ENCODE results near the gene CAPN2. TPM values are rescaled to one million over a fixed set of nuclear protein-coding genes. Genes with fewer than 3 reads are reported as not detected.

CAPN2 gene
- total RNA-seq, 1 experiment from 2014 or later = not detected

DNA sequence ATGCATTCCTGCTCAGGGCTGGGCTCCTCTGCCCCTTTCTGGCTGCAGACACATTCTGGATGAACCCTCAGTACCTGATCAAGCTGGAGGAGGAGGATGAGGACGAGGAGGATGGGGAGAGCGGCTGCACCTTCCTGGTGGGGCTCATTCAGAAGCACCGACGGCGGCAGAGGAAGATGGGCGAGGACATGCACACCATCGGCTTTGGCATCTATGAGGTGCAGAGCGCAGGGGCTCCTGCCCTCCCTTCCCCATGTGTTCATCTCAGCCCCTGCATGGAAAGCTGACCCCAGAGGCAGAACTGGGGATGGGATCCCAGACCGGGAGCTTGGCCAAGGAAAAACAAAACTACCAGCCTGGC is 43.1 kb downstream of the CAPN2 start:
- Histone ChIP-seq H3K9me3 (ENCODE audit: low read length) (no peaks in the 10 kb centered on the region), H3K27ac (ENCODE audit: low read length) (no peak overlapping the region), H3K27me3 (ENCODE audit: low read length) (no peaks in the 10 kb centered on the region), H3K9ac (ENCODE audit: low read length) (no peak overlapping the region), H3K9me2 (replicated peaks; ENCODE audit: insufficient read depth, low read length) (no peaks in the 10 kb centered on the region), H3K4me1 (ENCODE audit: low read length) (no peaks in the 10 kb centered on the region), H2AFZ (ENCODE audit: low read length) (no peak overlapping the region), H3K79me2 (ENCODE audit: low read length) (no peaks in the 10 kb centered on the region), H4K20me1 (ENCODE audit: insufficient read depth, low read depth, low read length) (no peaks in the 10 kb centered on the region), H3K4me2 (ENCODE audit: low read depth, low read length, poor library complexity, severe bottlenecking) (no peak overlapping the region), H3K4me3 (ENCODE audit: low read length) (no peak overlapping the region), H3K36me3 (ENCODE audit: insufficient read depth, low read length) (no peaks in the 10 kb centered on the region)
- DNase-seq = no peak

DNA sequence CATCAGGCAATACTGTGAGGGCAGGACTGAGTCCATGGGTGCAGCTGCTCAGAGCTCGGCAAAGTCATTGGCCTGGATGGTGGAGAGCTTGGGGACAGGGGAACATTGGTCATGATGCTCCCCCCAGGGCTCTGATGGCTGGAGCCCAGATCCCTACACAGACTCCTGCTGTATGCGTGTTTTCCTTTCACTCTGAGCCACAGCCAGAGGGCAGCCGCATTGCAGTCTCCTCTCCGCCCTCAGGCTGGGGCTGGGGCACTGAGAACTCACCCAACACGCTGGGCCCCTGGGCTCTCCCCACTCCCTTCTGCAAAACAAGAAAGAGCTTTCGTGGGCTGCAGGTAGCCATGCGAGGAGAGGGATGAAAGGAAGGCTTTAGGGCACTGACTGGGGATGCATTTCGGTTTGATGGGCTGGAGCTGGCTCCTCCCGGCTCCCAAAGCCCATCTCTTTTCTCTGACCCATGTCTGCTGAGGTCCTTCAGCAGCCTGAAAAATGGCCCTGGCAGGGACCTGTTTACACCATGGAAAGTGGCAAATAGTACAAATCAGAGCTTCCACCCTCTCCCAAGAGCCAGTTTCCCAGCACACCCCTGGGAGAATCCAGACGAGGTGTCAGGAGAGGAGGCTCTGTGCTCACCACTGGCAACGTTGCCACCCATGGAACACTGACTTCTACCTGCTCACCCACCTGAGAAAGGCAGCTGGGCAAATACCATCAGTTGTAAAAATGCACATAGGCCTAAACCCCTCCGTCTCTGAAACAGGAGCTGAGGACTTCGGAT is 43.8 kb downstream of the CAPN2 start:
- no peak for DNase-seq
- no peaks in the 10 kb centered on the region for H4K20me1 ChIP-seq (ENCODE audit: insufficient read depth, low read depth, low read length)
- H3K4me1 ChIP-seq (ENCODE audit: low read length) = no peaks in the 10 kb centered on the region
- H3K9ac ChIP-seq (ENCODE audit: low read length) = no peak overlapping the region
- H3K9me2 ChIP-seq (replicated peaks; ENCODE audit: insufficient read depth, low read length) = no peaks in the 10 kb centered on the region
- no peak overlapping the region for H3K27ac ChIP-seq (ENCODE audit: low read length)
- H3K27me3 ChIP-seq (ENCODE audit: low read length) = no peaks in the 10 kb centered on the region
- H3K36me3 ChIP-seq (ENCODE audit: insufficient read depth, low read length) = no peaks in the 10 kb centered on the region
- no peaks in the 10 kb centered on the region for H3K9me3 ChIP-seq (ENCODE audit: low read length)
- no peaks in the 10 kb centered on the region for H3K79me2 ChIP-seq (ENCODE audit: low read length)
- no peak overlapping the region for H2AFZ ChIP-seq (ENCODE audit: low read length)
- H3K4me2 ChIP-seq (ENCODE audit: low read depth, low read length, poor library complexity, severe bottlenecking) = no peak overlapping the region
- H3K4me3 ChIP-seq (ENCODE audit: low read length) = no peak overlapping the region

DNA sequence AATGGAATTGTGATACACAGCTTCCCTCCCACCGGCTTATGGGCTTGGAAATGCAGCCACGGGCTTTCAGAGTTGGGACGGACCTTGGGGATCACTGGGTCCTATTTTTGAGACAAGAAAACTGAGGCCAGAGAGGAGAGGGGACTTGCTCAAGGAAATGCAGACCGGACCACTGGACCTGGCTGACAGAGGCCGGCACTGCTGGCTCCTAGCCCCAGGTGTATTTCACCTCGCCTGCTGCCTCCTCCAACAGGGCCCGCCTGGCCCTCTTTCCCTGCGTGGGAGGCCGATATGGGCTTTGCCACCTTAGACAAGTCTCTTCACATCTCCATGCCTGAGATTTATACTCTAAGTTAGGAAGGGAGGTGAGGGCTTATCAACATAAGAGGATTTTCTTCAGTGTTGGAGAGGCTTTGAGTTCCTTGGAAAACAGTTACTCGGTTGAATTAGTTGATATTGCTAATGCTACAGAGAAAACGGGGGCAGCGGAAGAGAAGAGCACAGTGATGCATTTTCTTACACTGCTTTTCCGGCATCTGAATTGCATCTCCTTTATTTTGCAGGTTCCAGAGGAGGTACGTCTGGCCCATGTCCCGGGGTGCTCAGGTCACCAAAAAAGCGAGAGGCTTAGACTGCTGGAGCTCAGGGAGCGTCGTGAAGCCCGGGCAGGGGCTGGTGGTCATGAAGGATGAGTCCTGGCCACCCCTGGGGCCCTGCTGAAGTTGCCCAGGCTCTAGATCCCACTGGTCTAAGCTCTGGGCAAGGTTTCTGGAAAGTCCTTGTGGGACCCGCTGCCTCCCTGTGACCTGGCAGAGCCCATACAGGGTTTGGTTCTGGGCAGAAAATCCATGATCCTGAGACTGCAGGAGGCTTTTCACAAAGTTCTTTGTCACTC is 44.7 kb downstream of the CAPN2 start:
- Histone ChIP-seq H3K4me2 (ENCODE audit: low read depth, low read length, poor library complexity, severe bottlenecking) (no peak overlapping the region), H3K36me3 (ENCODE audit: insufficient read depth, low read length) (no peaks in the 10 kb centered on the region), H3K27me3 (ENCODE audit: low read length) (no peaks in the 10 kb centered on the region), H3K79me2 (ENCODE audit: low read length) (no peaks in the 10 kb centered on the region), H2AFZ (ENCODE audit: low read length) (no peak overlapping the region), H3K9ac (ENCODE audit: low read length) (no peak overlapping the region), H3K27ac (ENCODE audit: low read length) (no peak overlapping the region), H3K4me3 (ENCODE audit: low read length) (no peak overlapping the region), H3K9me3 (ENCODE audit: low read length) (no peaks in the 10 kb centered on the region), H4K20me1 (ENCODE audit: insufficient read depth, low read depth, low read length) (no peaks in the 10 kb centered on the region), H3K4me1 (ENCODE audit: low read length) (no peaks in the 10 kb centered on the region), H3K9me2 (replicated peaks; ENCODE audit: insufficient read depth, low read length) (no peaks in the 10 kb centered on the region)
- no peak for DNase-seq

DNA sequence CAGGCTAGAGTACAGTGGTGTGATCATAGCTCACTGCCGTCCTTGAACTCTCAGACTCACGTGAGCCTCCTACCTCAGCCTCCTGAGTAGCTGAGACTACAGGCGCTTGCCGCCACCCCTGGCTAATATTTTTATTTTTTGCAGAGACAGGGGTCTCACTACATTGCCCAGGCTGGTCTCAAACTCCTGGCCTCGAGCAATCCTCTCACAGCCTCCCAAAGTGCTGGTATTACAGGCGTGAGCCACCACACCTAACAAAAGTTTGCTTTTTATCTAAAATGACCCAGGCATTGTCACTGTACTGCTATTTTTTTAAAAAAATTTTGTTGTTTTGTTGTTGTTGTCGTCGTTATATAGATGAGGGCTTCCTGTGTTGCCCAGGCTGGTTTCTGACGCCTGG is 46.4 kb downstream of the CAPN2 start:
- H3K9ac ChIP-seq (ENCODE audit: low read length) = no peak overlapping the region
- H3K4me3 ChIP-seq (ENCODE audit: low read length) = no peak overlapping the region
- H3K9me3 ChIP-seq (ENCODE audit: low read length) = no peaks in the 10 kb centered on the region
- no peak overlapping the region for H3K27ac ChIP-seq (ENCODE audit: low read length)
- H3K27me3 ChIP-seq (ENCODE audit: low read length) = no peaks in the 10 kb centered on the region
- H3K4me2 ChIP-seq (ENCODE audit: low read depth, low read length, poor library complexity, severe bottlenecking) = no peak overlapping the region
- H3K9me2 ChIP-seq (replicated peaks; ENCODE audit: insufficient read depth, low read length) = no peaks in the 10 kb centered on the region
- H2AFZ ChIP-seq (ENCODE audit: low read length) = no peak overlapping the region
- H3K4me1 ChIP-seq (ENCODE audit: low read length) = no peaks in the 10 kb centered on the region
- H4K20me1 ChIP-seq (ENCODE audit: insufficient read depth, low read depth, low read length) = no peaks in the 10 kb centered on the region
- H3K36me3 ChIP-seq (ENCODE audit: insufficient read depth, low read length) = no peaks in the 10 kb centered on the region
- no peaks in the 10 kb centered on the region for H3K79me2 ChIP-seq (ENCODE audit: low read length)
- DNase-seq = no peak

DNA sequence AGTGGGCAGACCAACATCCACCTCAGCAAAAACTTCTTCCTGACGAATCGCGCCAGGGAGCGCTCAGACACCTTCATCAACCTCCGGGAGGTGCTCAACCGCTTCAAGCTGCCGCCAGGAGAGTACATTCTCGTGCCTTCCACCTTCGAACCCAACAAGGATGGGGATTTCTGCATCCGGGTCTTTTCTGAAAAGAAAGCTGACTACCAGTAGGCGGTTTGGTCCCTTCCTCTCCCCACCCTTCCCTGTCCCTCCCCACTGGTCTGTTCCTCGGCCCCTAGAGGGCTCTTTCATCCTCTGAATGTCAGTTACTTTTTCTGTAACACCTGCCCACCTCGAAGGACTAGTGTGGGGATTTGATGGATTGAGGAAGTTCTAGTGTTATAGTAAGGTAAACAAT is 46.9 kb downstream of the CAPN2 start:
- Histone ChIP-seq H3K4me1 (ENCODE audit: low read length) (no peaks in the 10 kb centered on the region), H3K27ac (ENCODE audit: low read length) (no peak overlapping the region), H2AFZ (ENCODE audit: low read length) (no peak overlapping the region), H3K36me3 (ENCODE audit: insufficient read depth, low read length) (no peaks in the 10 kb centered on the region), H3K9me2 (replicated peaks; ENCODE audit: insufficient read depth, low read length) (no peaks in the 10 kb centered on the region), H3K9ac (ENCODE audit: low read length) (no peak overlapping the region), H3K27me3 (ENCODE audit: low read length) (no peaks in the 10 kb centered on the region), H3K9me3 (ENCODE audit: low read length) (no peaks in the 10 kb centered on the region), H4K20me1 (ENCODE audit: insufficient read depth, low read depth, low read length) (no peaks in the 10 kb centered on the region), H3K4me2 (ENCODE audit: low read depth, low read length, poor library complexity, severe bottlenecking) (no peak overlapping the region), H3K4me3 (ENCODE audit: low read length) (no peak overlapping the region), H3K79me2 (ENCODE audit: low read length) (no peaks in the 10 kb centered on the region)
- no peak for DNase-seq

DNA sequence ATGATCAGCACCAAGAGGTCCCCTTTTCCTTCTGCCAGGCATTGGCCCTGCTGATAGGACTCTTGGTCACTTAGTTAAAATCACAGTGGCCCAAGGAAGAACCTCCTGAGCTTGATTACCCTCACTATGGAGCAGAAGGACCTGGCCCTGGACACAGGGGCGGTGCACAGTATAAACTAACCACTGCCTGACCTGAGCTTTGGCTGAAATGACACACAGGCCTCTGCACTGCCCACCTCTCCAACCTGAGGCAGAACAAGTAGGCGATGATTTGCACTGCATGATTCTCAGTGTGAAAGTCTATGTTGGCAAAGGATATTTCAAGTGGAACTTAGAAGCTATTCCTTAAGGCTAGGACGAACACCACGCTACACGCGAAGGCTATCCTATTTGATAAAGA is 48.5 kb downstream of the CAPN2 start:
- Histone ChIP-seq H3K4me1 (ENCODE audit: low read length) (no peaks in the 10 kb centered on the region), H2AFZ (ENCODE audit: low read length) (no peak overlapping the region), H3K27me3 (ENCODE audit: low read length) (no peaks in the 10 kb centered on the region), H3K36me3 (ENCODE audit: insufficient read depth, low read length) (no peaks in the 10 kb centered on the region), H3K9me2 (replicated peaks; ENCODE audit: insufficient read depth, low read length) (no peaks in the 10 kb centered on the region), H3K9ac (ENCODE audit: low read length) (no peak overlapping the region), H3K79me2 (ENCODE audit: low read length) (no peaks in the 10 kb centered on the region), H3K9me3 (ENCODE audit: low read length) (no peaks in the 10 kb centered on the region), H3K4me2 (ENCODE audit: low read depth, low read length, poor library complexity, severe bottlenecking) (no peak overlapping the region), H3K27ac (ENCODE audit: low read length) (no peak overlapping the region), H3K4me3 (ENCODE audit: low read length) (no peak overlapping the region), H4K20me1 (ENCODE audit: insufficient read depth, low read depth, low read length) (no peaks in the 10 kb centered on the region)
- no peak for DNase-seq

DNA sequence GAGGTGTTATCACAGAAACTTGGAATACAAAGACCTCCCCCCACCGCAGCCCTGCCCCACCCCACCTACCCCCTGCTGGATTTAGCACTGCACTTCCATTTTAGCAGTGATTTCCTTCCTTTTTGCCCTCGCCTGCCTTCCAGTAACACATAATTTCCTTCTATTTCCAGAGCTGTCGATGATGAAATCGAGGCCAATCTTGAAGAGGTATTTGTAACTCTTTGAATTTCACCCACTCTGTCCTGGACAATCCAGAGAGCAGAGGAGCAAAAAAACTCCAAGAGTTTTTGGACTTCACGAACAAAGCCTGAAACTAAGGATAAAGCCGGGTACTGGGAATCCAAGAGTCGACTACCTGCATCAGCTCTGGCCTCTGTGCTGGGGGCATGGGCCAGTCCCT is 49.1 kb downstream of the CAPN2 start:
- Histone ChIP-seq H3K4me2 (ENCODE audit: low read depth, low read length, poor library complexity, severe bottlenecking) (no peak overlapping the region), H4K20me1 (ENCODE audit: insufficient read depth, low read depth, low read length) (no peaks in the 10 kb centered on the region), H3K9ac (ENCODE audit: low read length) (no peak overlapping the region), H2AFZ (ENCODE audit: low read length) (no peak overlapping the region), H3K27ac (ENCODE audit: low read length) (no peak overlapping the region), H3K9me3 (ENCODE audit: low read length) (no peaks in the 10 kb centered on the region), H3K79me2 (ENCODE audit: low read length) (no peaks in the 10 kb centered on the region), H3K9me2 (replicated peaks; ENCODE audit: insufficient read depth, low read length) (no peaks in the 10 kb centered on the region), H3K36me3 (ENCODE audit: insufficient read depth, low read length) (no peaks in the 10 kb centered on the region), H3K4me3 (ENCODE audit: low read length) (no peak overlapping the region), H3K27me3 (ENCODE audit: low read length) (no peaks in the 10 kb centered on the region), H3K4me1 (ENCODE audit: low read length) (no peaks in the 10 kb centered on the region)
- no peak for DNase-seq

DNA sequence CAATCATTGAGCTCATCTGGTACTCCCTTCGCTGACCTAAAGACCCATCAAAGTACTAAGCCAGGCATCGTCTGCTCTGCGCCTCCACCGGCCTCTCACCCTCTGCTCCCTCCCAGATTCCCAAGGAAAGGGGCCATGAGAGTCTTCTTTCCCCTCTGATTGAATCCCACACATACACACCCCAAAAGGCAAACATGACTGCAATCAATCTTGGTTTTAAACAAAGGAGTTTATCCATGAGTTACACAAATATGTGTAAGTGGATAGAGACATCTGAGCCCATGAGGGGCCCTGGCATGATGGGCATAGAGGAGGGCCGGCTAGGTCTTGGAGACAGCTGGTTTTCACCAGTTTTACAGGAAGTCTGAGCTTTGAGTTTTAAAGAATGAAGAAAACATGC is 50.9 kb downstream of the CAPN2 start:
- DNase-seq = no peak
- no peaks in the 10 kb centered on the region for H3K36me3 ChIP-seq (ENCODE audit: insufficient read depth, low read length)
- H4K20me1 ChIP-seq (ENCODE audit: insufficient read depth, low read depth, low read length) = no peaks in the 10 kb centered on the region
- no peaks in the 10 kb centered on the region for H3K79me2 ChIP-seq (ENCODE audit: low read length)
- H2AFZ ChIP-seq (ENCODE audit: low read length) = no peak overlapping the region
- H3K4me2 ChIP-seq (ENCODE audit: low read depth, low read length, poor library complexity, severe bottlenecking) = no peak overlapping the region
- H3K4me1 ChIP-seq (ENCODE audit: low read length) = no peaks in the 10 kb centered on the region
- no peak overlapping the region for H3K27ac ChIP-seq (ENCODE audit: low read length)
- H3K27me3 ChIP-seq (ENCODE audit: low read length) = no peaks in the 10 kb centered on the region
- H3K9me3 ChIP-seq (ENCODE audit: low read length) = no peaks in the 10 kb centered on the region
- no peaks in the 10 kb centered on the region for H3K9me2 ChIP-seq (replicated peaks; ENCODE audit: insufficient read depth, low read length)
- no peak overlapping the region for H3K4me3 ChIP-seq (ENCODE audit: low read length)
- no peak overlapping the region for H3K9ac ChIP-seq (ENCODE audit: low read length)

Measured in Karpas-422 (cell line).